ENCODE data around the gene DCX.
"Not testable (repeated sequence)": the region's sequence is repeated elsewhere in the genome, so short reads cannot be mapped to it uniquely, and the experiment has no call there.

DCX gene

DNA sequence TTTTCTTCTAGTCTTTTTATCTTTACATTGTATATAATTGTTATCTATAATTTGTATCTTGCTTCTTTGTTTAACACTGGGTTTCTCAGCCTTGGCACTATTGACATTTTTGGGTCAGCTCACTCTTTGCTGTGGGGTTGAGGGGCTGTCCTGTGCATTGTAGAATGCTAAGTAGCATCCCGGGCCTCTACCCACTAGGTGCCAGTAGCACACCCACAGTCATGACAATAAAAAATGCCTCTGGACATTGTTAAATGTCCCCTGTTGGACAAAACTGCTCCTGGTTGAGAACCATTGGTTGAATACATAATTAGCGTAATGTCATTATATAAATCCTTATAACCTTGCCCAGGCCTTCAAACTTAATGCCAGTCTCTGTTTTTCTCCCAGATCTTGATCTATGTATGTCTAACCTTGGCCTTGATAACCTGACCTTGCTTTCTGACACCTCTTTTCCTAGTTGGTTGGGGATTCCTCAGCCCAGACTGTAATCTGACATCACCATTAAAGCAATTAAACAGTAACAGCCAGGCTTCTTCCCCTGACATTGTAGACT, 46.1 kb downstream of the DCX start:
- no peak for DNase-seq

DNA sequence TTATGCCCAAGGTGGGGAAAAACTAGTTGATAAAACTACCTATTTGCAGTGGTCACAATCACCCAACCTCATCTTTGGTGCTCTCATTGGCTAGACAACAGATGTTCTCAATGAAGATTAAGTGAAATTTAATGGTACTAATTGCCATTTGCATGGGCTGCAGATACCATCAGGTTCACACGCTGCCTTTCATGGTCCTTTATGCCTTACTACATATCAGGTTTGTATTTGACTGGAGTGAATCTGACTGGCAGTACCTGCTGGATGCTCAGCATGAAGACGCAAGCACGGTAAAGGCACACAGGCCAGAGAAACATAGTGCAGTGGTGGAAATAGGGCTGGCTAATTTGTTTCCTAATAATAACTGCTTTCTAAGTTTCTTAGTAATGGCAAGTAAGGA, 48.3 kb downstream of the DCX start:
- no peak for DNase-seq

DNA sequence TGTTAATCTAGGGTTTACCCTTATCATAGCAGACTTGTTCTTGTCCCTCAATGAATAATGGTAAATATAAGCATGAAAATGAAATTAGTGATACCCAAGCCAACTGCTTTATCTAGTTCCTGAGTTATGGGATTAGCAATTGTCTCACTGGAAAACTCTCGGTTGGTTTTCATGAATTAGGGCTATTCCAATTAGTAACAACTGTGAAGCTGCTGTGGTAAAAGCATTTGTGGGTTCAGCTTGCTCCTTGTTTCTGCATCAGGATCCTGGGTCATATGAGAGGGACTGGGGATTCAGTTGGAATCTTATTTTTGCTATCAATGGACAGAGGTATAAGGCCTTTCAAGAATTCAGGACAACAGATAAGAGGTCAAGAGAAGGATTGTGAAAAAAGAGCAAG, 50.2 kb downstream of the DCX start:
- DNase-seq = no peak

DNA sequence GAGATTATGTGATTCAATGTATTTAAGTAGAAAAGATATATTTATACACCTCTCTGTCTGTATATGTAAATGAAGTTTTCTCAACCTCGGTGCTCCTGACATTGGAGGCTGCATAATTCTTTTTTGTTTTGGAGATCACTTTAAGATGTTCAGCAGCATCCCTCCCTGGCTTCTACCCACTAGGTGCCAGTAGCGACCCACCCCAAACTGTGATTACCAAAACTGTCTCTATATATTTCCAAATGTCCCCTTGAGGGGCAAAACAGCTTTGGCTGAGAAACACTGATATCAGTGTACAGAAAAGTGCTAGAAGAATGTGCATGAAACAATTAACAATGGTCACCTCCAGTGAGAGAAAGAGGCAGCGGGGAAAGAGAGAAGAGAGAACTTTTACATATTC, 51.2 kb downstream of the DCX start:
- no peak for DNase-seq

DNA sequence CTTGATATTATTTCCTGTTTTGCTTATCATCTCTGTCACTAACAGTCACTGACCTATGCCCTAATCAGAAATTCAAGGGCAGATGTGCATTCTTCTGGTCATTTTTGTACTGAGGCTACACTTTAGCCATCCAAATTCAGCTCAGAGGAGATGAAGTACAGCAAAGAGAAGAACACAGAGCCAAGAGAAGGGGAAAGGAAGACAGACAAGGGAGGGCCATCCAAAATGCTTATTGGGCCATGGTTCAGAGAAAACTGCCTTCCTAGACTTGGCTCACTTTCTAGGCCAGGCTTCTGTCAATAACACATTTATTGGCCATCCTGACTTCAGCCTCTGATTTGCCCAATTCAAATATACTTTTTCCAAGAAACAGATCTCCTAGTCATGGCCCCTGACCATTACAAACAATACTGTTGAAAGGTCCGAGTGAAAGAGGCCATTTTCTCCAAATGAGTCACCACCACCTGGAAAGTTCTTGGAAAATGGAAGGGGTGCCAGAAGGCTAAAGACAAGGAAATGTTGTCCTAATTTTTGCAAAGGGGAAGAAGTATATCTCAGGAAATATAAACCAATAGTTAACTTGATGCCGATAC, 56.4 kb downstream of the DCX start:
- peak in 1 of 2 experiments; percentile 37 for DNase-seq

DNA sequence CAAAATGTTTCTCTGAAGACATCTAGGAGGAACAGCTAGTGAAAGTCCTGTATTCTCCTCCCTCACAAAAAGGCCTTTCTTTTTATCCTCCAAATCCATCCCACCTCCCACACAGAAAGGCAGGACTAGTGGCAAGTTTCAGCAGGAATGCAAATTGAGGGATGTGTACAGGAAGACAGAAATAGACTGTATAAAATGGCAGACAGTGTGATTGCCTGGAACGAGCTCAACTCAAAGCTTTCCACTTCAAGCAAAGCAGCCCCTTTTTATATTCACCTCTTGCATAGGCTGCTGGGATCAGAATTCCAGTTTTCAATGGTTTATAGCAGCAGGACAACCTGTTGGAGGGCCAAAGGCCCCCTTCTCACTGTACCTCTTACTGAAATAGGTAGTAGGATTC, 57.5 kb downstream of the DCX start:
- no peak for DNase-seq

DNA sequence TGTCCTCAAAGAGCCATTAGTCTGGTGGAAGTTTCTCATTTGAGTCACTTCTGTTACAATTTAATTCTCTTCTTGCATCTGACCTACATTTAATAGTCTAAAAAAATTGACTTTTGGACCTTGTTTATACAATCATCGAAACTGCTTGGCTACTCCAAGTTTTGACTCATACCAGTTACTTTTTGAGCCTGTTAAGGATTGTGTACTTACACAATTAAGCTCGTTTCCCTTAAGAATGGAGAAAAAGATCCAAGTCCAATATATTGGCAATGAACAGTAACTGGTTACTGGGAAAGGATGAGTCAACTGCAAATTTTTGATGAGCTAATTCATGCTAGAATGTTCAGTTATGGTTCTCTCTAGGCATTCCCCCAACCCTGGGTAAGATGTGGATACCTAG, 58.2 kb downstream of the DCX start:
- peak in 1 of 2 experiments; percentile 19 for DNase-seq

DNA sequence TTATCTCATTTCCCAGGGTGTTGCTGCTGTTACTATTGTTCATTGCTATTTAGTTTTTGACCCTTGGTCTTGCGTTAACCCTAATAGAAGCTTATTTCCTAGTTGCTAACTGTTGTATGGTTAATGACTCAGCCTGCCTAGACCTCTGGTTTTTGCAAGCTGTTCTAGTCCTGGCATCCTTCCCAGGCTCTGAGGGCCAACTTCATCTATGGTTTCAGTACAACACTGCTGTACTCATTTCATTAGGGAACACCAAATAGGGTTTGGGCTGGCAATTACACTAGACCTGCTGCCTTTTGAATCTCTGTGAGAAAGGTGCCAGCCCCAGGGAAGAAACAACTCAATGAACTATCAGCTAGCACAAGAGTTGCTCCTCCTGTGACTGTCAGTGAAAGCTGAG, 59.6 kb downstream of the DCX start:
- peak; percentile 70 to 90 for DNase-seq

DNA sequence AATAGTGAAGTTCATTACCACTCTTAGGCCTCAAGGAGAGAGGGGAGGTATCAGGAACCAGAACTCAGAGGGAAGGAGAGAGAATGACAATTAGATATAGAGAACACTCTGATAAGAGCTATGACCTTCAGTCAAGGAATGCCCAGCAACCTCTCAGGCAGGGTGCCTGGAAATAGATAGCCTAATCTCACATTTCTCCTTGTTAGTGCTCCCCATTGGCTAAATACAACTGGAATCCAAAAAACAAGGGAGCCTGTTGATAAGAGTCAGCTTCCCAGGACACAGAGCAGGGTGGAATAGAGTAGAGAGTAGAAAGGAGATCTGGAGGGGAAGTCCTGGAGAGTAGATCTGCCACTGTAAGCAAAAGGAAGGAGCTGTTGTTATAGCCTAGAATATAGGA, 62.1 kb downstream of the DCX start:
- no peak for DNase-seq

DNA sequence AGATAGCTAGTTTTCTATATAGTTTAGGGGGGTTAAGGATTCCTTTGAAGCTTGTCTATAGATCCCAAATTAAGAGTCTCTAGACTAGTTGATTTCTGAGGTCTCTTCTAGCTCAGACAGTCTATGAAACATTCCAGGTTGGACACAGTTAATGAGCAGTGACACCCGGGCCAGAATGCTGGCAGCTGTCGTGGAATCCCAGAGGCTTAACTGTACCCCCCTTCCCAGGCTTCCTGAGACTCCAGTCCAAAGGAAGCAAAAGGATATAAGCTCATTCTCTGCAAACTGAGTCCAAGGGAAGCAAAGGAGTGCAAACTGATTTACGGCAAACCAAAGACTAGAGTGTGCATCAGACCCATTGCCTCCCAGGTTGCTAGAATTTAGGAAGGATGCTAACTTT, 62.9 kb downstream of the DCX start:
- DNase-seq = peak in 1 of 2 experiments; percentile 3

DNA sequence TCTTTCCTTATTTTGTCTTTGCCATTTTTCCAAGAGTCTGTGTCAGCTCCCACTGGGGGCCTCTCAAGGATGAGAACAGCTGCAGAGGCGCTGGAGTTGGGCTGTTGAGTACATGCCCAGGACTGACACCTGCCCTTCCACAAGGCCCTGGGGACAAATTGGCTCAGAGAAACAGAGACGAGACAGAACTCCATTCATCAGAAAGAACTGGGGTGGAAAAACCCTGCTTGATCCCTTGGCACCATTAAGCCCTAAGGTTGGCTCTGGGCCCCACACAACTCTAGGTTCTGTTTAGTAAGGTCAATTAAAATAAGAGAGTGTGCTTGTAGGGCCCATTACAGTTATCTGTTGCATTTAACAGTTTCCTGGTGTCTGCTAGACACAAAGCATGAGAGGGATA, 63.6 kb downstream of the DCX start:
- DNase-seq = peak; percentile 45 to 82

DNA sequence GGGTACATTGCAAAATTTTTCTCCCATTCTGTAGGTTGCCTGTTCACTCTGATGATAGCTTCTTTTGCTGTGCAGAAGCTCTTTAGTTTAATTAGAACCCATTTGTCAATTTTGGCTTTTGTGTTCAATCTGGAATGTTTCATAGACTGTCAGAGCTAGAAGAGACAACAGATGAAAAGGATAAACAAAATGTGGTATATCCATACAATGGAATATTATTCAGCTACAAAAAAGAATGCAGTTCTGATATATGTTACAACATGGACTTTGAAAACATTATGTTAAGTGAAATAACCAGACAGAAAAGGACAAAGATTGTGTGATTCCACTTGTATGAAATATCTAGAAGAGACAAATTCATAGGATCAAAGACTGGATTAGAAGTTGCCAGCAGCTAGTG, 65.8 kb downstream of the DCX start:
- not testable (repeated sequence) for DNase-seq

DNA sequence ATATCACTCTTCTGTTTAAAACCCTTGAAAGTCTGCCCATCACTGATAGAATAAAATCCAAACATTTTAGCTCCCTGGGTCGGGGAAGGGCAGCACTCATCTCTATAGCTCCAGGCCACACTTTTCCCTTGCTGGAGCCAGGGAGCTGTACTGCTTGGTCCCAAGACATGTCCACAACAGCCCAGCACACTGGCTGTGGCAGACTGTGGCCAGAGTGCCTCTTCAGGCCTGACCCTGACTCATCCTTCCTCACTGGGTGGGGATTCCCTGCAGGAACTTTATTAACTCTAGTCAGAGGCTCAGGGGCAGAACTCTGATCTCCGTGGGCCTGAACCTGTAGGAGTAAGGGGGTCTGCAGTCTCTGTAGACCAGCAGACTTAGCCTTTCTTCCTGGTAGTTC, 71.9 kb downstream of the DCX start:
- DNase-seq = no peak

DNA sequence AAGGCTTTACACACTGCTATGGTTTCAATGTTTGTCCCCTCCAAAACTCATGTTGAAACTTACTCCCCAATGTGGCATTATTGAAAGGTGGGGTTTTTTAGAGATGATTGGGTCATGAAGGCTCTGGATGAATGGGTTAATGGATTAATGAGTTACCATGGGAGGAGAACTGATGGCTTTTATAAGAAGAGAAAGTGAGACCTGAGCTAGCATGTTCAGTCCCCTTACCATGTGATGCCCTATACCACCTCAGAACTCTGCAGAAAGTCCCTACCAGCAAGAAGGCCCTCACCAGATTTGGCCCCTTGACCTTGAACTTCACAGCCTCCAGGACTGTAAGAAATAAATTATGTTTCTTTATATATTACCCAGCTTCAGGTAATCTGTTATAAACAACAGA, 72.8 kb downstream of the DCX start:
- DNase-seq = no peak

DNA sequence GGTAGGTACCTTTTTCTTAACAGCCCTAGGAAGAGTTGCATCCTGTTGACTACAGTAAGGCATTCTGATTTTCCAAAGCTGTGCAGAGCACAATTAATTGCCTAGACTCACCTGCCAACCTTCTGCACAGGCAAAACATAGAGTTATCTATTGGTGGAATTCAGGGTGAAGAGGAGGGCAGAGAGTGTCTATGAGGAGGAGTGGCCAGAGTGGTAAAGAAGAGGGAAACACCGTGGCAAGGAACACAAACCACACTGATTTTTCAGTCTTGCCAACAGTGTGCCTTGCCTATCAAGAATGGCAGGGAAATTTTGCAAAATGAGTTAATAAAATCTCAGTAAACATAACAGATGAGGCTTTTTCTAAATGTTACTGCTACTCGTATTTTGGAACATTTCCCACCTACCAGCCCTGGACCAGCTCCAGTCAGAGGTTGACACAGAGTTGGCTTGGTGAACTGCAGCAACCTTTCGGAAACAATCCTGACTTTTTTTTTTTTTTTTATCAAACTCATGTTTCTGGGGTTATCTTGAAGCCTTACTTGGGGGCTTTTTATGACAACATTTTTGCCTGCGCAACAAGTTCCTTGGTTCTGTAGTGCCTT, 73.8 kb downstream of the DCX start:
- DNase-seq = no peak

DNA sequence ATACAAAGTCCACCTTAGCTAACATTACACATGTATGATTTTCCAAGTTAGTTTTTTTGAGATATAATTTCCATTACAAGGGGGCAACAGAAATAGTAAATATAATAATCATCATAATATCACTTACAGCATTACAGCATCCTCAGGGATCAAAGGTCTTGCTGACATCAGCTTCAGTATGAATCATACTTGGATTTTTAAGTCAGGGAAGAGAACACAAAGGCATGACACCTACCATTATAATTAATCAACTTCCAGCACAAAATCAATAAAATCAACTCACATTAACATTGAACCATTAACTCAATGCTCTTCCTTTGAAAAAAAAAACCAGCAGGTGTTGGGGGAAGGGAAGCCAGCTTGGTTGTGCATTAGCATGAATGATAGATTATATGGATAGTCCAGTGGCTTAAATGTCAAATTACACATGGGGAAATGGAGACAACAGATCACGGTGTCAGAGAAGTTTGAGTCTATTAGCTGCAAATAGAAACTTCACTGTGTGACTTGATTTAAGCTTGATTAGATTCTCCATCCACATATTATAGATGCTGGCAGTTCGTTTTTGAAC, 74.8 kb downstream of the DCX start:
- no peak for DNase-seq

DNA sequence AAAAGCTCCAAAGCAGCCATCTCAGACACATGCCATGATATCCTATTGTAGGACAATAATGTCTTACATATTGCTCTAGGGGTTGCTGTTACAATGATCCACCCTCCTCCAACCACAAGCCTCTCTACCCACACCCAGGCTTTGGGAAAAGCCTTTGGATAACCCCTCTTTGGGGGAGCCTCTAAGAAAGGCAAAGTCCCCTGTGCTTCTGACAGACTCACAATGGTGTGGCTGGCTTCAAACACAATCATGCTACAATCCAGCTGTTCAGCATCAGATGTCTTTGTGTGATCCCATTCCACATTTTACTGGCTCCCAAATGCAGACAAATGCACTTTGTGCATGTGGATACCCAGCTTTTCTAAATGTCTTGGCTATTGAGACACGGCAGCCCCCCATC, 75.9 kb downstream of the DCX start:
- DNase-seq = no peak

DNA sequence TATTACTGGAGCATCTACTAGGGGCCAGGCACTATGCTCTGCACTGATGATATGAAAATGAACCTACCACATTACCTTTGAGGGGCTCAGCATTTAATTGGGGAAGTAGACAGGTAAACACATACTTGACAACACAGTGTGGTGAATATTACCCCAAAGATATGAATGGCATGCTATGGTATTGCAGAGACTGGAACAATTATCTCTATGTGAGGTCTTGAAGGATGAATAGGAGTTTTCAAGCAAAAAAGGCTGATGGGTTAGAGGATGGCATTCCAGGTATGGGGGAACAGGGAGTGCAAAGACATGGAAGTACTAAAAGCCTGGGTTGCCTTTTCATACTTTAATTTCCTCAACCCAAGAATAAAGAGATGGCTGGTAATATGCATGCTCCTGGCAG, 82.6 kb downstream of the DCX start:
- no peak for DNase-seq

DNA sequence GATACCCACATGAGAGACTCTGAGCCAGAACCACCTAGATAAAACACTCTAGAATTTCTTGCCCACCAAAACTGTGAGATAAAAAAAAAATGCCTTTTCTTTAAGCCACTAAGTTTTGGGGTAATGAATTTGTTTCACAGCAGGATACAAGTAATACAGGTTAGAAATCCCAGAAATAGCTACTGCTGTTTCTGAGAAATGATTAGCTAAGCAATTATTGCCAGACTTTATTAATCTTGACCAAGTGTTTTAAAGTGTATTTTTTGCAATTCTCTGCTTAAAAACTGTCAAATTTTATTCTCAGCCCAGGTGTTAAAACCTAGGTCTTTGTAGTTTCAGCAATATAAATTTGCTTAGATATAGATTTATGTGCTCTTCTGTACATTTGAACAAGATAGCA, 83.1 kb downstream of the DCX start:
- no peak for DNase-seq

DNA sequence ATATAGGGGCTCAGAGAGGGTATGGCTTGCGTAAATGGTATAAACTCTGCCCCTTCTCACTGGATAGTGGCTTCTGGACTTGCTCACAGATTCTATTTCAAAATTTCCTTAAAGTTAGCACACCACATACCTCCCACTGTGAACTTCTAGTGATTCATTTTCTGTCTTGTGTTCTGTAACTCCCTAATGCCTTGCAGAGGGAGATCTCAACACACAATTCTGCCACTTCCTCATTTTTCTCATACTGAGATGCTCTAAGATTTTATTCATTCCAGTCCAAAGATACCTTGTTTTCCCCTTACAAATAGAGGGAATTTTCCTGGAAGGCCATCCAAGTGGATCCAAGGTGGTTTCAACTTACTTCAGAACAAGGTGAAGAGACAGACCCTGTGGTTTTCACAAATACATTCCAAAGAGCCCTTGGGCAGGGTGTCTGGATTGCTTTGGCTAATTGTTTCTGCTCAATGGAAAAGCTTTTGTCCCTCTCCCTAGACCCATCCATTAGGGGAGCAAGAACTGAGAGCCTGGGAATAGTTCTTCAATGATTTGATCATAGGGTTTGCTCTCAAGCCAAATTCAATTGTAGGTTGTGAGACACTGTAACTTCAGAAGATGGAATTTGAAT, 89.6 kb downstream of the DCX start:
- DNase-seq = no peak

DNA sequence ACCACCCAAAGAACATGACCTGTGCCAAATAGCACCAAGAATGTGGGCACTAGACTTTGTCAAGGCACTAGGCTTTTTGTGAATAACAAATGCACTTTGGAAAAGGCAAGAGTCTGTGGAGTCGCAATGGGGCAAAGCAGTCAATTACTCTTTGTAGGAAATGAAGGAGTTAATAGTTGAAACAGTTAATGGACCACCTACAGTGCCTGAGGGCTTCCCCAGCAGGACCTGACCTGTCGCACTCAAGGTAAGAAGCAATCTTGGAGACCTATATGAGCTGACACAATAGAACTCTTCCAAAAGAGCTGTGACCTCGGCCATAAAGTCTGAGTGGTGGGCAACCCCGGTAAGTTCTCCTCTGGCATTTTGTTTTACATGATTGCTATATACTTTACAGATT, 92.5 kb downstream of the DCX start:
- DNase-seq = no peak

DNA sequence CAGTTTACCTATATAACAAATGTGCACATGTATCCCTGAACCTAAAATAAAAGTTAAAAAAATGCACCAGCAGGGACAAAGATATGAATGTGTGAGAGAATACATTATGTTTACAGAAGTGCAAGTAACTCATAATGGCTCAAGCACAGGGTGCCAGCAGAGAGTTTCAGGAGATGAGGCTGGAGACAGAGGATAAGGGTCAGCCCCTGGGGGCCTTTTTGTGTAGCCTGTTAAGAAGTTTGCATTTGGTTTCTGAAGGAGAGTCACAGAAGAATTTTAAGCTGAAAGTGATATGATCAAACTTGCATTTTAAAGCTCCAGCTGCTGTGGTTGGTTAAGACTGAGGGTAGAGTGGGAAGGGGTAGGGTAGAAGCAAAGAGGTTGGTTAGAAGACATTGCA, 93.1 kb downstream of the DCX start:
- DNase-seq = no peak

DNA sequence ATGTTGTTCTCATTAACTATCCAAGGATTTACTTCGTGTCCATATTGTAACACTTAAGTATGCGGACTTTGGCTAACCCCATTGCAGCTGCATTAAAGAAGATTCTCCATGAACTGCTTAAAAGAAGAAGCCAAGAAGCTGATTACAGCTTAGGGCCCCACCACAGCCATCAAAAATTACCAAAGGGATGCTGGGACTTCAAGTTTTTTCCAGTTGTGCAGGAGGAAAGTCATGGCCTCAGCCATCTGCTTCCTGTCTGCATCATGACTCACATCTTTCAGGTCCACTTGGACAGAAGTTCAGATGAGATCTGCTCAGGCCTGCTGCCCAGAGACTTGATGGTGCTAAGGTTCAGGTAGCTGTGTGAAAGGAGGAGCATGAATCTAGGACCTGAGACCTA, 102.9 kb downstream of the DCX start:
- DNase-seq = no peak

DNA sequence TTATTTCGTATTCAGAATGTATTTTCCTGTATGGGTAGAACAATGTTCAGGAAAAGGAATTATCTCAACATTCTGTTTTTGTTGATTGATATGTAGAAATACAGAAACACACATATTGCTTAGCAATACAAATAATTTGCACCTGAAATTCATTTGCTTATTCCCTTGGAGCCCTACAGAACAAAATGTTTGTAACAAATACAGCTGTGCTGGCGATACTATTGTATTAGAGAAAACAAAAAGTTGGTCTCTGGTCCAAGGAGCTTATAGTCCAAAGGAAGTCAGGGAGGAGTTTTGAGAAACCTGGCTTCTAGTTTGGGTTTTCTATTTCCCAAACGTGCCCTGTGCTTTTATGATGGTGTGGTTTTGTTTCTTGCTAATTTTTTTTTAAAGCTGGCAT, 104.0 kb downstream of the DCX start:
- no peak for DNase-seq
